ENCODE data around the gene SLIT2.

DNA sequence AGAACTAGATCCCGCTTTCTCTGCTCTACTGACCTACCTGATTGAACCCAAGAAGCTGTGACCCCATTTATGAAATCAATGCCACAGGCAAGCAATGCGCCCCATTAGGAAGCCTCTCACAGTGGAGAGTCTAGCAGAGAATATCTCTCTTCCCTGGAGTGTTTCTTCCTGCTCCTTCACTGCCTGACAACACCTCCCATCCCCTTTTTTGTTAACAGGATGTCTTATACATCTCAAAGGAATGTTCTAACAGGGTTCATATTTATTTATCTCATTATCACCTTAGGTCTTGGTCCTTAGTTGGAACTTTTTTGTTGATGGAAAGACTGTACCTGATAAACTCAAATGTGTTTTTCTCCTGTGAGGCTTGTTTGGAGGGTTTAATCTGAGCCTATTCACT lies 35.5 kb downstream of the SLIT2 start:
- no peak for TF ChIP-seq POLR2A (IDR thresholded peaks at IDR 0.05)
- TF ChIP-seq, protein P1, sequence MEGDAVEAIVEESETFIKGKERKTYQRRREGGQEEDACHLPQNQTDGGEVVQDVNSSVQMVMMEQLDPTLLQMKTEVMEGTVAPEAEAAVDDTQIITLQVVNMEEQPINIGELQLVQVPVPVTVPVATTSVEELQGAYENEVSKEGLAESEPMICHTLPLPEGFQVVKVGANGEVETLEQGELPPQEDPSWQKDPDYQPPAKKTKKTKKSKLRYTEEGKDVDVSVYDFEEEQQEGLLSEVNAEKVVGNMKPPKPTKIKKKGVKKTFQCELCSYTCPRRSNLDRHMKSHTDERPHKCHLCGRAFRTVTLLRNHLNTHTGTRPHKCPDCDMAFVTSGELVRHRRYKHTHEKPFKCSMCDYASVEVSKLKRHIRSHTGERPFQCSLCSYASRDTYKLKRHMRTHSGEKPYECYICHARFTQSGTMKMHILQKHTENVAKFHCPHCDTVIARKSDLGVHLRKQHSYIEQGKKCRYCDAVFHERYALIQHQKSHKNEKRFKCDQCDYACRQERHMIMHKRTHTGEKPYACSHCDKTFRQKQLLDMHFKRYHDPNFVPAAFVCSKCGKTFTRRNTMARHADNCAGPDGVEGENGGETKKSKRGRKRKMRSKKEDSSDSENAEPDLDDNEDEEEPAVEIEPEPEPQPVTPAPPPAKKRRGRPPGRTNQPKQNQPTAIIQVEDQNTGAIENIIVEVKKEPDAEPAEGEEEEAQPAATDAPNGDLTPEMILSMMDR (IDR thresholded peaks at IDR 0.05): no peak

Data from lower leg skin (tissue), 3 donors.